Measurements from ENCODE around the gene SIGLEC11. TPM values are rescaled to one million over a fixed set of nuclear protein-coding genes. Genes with fewer than 3 reads are reported as not detected.
A peak's percentile ranks its signal among the peaks of the same experiment; 100 is the strongest.

Gene SIGLEC11
- total and polyA plus RNA-seq, 2 of the 13 experiments (the other 11 are each of a cell fraction or from before 2014, with no cell fraction given) = not detected

DNA sequence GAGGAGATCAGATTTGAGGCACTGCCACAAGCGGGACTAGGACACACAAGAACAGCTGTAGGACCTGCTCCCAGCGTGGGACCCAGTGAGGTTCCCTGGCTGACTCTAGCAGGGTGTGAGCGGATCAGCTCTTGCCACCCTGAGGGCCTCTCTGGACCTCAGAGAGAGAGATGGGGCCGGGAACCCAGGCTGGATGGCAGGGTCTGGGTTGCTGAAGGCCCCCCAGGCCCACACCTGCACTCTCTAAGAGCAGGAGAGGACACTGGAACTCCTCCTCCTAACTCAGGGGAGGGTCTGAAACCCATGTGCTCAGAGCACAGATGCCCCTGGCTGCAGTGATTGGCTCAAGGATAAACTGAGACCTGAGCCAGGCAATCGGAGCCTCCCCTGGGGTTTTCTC is 50.8 kb downstream of the SIGLEC11 start:
- Histone ChIP-seq H3K36me3 (replicated peaks in 1 of 2; ENCODE audit: control insufficient read depth in 1 of 2, insufficient read depth in 2 of 2, low read length in 2 of 2) (peaks cover 25 to 37% of the 10 kb centered on the region in 2 experiments), H3K9ac (ENCODE audit: insufficient read depth, low read depth, low read length) (no peak overlapping the region), H4K20me1 (ENCODE audit: insufficient read depth, low read length) (no peaks in the 10 kb centered on the region), H3K79me2 (ENCODE audit: insufficient read depth, low read length) (peaks cover 3% of the 10 kb centered on the region), H3K4me2 (ENCODE audit: low read depth, low read length) (no peak overlapping the region), H3K27me3 (ENCODE audit: control insufficient read depth in 1 of 2, insufficient read depth in 2 of 2, low read length in 2 of 2) (no peaks in the 10 kb centered on the region), H2AFZ (ENCODE audit: low read length) (no peak overlapping the region), H3K4me1 (ENCODE audit: insufficient read depth, low read length) (peaks cover 24% of the 10 kb centered on the region), H3K4me3 (replicated peaks in 1 of 3; ENCODE audit: insufficient read depth in 1 of 3, low read depth in 2 of 3, low read length in 3 of 3) (no peak overlapping the region), H3K9me3 (ENCODE audit: low read length) (no peaks in the 10 kb centered on the region), H3K27ac (ENCODE audit: extremely low read length, insufficient read depth, low read length) (no peak overlapping the region)
- TF ChIP-seq AGO2 (optimal IDR thresholded peaks at IDR 0.05; ENCODE audit: low read depth, low read length) = peak; percentile 63
- TF ChIP-seq, protein P1, sequence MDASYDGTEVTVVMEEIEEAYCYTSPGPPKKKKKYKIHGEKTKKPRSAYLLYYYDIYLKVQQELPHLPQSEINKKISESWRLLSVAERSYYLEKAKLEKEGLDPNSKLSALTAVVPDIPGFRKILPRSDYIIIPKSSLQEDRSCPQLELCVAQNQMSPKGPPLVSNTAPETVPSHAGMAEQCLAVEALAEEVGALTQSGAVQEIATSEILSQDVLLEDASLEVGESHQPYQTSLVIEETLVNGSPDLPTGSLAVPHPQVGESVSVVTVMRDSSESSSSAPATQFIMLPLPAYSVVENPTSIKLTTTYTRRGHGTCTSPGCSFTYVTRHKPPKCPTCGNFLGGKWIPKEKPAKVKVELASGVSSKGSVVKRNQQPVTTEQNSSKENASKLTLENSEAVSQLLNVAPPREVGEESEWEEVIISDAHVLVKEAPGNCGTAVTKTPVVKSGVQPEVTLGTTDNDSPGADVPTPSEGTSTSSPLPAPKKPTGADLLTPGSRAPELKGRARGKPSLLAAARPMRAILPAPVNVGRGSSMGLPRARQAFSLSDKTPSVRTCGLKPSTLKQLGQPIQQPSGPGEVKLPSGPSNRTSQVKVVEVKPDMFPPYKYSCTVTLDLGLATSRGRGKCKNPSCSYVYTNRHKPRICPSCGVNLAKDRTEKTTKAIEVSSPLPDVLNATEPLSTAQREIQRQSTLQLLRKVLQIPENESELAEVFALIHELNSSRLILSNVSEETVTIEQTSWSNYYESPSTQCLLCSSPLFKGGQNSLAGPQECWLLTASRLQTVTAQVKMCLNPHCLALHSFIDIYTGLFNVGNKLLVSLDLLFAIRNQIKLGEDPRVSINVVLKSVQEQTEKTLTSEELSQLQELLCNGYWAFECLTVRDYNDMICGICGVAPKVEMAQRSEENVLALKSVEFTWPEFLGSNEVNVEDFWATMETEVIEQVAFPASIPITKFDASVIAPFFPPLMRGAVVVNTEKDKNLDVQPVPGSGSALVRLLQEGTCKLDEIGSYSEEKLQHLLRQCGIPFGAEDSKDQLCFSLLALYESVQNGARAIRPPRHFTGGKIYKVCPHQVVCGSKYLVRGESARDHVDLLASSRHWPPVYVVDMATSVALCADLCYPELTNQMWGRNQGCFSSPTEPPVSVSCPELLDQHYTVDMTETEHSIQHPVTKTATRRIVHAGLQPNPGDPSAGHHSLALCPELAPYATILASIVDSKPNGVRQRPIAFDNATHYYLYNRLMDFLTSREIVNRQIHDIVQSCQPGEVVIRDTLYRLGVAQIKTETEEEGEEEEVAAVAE (CRISPR knock-in tag; IDR thresholded peaks at IDR 0.05; ENCODE audit: borderline replicate concordance) = no peak
- peak; percentile 62 for TF ChIP-seq RBM22 (optimal IDR thresholded peaks at IDR 0.05; ENCODE audit: low read length)
- POLR2A ChIA-PET = interaction anchor here (1.4 to 1.9 kb wide), 2 partner anchors 19 to 20 kb away, joined by 4 to 8 read pairs; partner anchors contain the start of genes ATF5 and NUP62
- peak; percentile 12; the same call in 1 of the 3 replicates for ATAC-seq
- no peak for DNase-seq (ENCODE audit: low spot score)
- in situ Hi-C loops (cut with HindIII; ENCODE audit: extremely low pct_ligation_motif_present, low pct_unique_long_range_greater_than_20kb) = no loop called here
- WGBS (ENCODE audit: low lambda C conversion rate) = 94% methylated on average over 3 of the region's 5 CpGs
- BruUV-seq (replicated peaks) = no TSS peak
- CTCF ChIA-PET (ENCODE audit: low intra/inter-chr PET ratio, low total read pairs) = no interaction called here
- no peak for FAIRE-seq
- intact Hi-C loops (cut with micrococcal nuclease; ENCODE audit: unreplicated experiment) = no loop called here
